ENCODE results near the gene TRPV2.
A peak's percentile ranks its signal among the peaks of the same experiment; 100 is the strongest.

DNA sequence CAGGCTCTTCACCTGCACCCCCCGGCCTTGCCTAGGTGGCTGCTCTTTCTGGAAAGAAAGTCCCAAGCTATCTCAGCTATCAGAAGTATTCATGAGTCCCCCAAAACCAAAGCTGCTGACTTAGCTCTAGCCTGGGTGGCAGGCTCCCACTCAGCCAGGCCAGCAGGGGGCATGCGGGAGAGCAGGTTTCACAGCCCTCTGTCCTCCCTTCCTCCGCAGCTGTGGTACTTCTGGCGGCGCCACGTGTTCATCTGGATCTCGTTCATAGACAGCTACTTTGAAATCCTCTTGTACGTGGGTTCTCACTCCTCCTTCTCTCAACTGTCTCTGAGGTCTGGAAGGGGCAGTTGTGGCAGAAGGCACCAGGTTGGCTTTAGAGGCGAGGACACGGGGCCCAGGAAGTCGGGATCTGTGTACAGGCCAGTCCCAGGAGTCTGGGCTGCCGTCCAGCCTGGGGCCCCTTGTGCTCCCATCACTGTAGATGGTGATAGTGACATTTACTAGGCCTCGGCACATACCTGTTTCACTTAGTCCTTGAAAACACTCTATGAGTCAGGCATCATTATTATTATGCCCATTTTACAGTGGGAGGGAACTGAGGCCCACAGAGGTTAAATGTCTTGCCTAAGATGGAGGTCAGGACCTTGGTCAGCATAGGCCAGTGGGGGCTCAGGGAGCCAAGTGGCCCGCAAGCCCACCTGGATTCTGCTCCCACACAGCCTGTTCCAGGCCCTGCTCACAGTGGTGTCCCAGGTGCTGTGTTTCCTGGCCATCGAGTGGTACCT, 12.9 kb downstream of the TRPV2 start:
- TF ChIP-seq, protein P1, sequence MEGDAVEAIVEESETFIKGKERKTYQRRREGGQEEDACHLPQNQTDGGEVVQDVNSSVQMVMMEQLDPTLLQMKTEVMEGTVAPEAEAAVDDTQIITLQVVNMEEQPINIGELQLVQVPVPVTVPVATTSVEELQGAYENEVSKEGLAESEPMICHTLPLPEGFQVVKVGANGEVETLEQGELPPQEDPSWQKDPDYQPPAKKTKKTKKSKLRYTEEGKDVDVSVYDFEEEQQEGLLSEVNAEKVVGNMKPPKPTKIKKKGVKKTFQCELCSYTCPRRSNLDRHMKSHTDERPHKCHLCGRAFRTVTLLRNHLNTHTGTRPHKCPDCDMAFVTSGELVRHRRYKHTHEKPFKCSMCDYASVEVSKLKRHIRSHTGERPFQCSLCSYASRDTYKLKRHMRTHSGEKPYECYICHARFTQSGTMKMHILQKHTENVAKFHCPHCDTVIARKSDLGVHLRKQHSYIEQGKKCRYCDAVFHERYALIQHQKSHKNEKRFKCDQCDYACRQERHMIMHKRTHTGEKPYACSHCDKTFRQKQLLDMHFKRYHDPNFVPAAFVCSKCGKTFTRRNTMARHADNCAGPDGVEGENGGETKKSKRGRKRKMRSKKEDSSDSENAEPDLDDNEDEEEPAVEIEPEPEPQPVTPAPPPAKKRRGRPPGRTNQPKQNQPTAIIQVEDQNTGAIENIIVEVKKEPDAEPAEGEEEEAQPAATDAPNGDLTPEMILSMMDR (IDR thresholded peaks at IDR 0.05) = peak in 1 of 3 donors; percentile 24
- TF ChIP-seq EP300 (IDR thresholded peaks at IDR 0.05) (no peak), POLR2A (IDR thresholded peaks at IDR 0.05) (no peak)
